Psoas muscle (tissue), 8 donors: ENCODE measurements around the gene TMEM44. TPM values are rescaled to one million over a fixed set of nuclear protein-coding genes. Genes with fewer than 3 reads are reported as not detected.

Experiments used
- ATAC-seq, 4 donors: fragments of 200-7000 bp; cut with Tn5 transposase; one replicate each; pipeline ENCODE4 v1.9.1; 2020; ENCODE audit warnings: moderate library complexity in 3 of 4, mild to moderate bottlenecking in 2 of 4
- DNase-seq, 2 donors: peaks; one replicate each; pipeline ENCODE4 v3.0.0-alpha.2; 2020
- H3K27ac ChIP-seq: fragments of 200-600 bp; one replicate; pipeline ENCODE4 v1.8.0; 2022
- H3K27me3 ChIP-seq, 3 donors: fragments of 200-600 bp in 1 of 3; one replicate each; pipeline versions ENCODE4 v1.6.1 to v1.8.0; 2013 to 2022; ENCODE audit warnings: low read length in 2 of 3, mild to moderate bottlenecking in 2 of 3, moderate library complexity in 1 of 3; ENCODE audit not compliant: insufficient read depth in 3 of 3
- H3K36me3 ChIP-seq, 2 donors: fragments of 200-600 bp in 1 of 2; one replicate each; pipeline versions ENCODE4 v1.6.1 to v1.8.0; 2013 to 2022; ENCODE audit warnings: low read depth in 1 of 2, mild to moderate bottlenecking in 1 of 2, moderate library complexity in 1 of 2; ENCODE audit not compliant: insufficient read depth in 1 of 2
- H3K4me1 ChIP-seq: fragments of 200-600 bp; one replicate; pipeline ENCODE4 v1.8.0; 2022
- H3K4me3 ChIP-seq: fragments of 200-600 bp; one replicate; pipeline ENCODE4 v1.8.0; 2022; ENCODE audit warnings: mild to moderate bottlenecking
- H3K9me3 ChIP-seq: fragments of 200-600 bp; one replicate; pipeline ENCODE4 v1.8.0; 2022
- CTCF ChIP-seq: fragments of 200-600 bp; IDR thresholded peaks from one replicate; pipeline ENCODE4 v1.8.0; 2022; ENCODE audit warnings: antibody characterized with exemption
- WGBS, 3 donors: extraction: QIAGEN DNeasy Blood & Tissue Kit; methylation state at CpG; one replicate each; pipeline versions ENCODE4 v1.1.6 to v1.1.7; 2013; 5-methylcytosine and 5-hydroxymethylcytosine counted together
- intact Hi-C, 2 donors: fragments of 100-400 bp; cut with DNase I; formaldehyde crosslinking; loops; one replicate each; pipeline versions ENCODE4 v1.11.0 to v1.14.2; 2022
- polyA plus RNA-seq, 3 donors: library from polyadenylated mRNA; stranded (reverse); fragments of 200-250 nt; gene quantifications; one replicate each; pipeline ENCODE4 v1.2.3, GENCODE V29; 2013
- total RNA-seq, 4 donors: library from RNA; stranded (reverse); fragmentation: NEBNext Ultra II Directional in 2 of 4; extraction: Animal tissue kit (Norgen Biotek cat#: 25700) in 2 of 4; gene quantifications; one replicate each; pipeline versions ENCODE4 v1.2.1 to v1.2.4, GENCODE V29; 2021 to 2023
- donor health status: healthy with polysubstance abuse.
- donor health status: DM: no; HTN: no; CAD: no; lungs with moderate emphysema.
- donor health status: Bipolar disorder and iron deficiency.
- donor health status: healthy.
- donor health status: DM: yes; HTN: yes; CAD: no.
- donor health status: DM: no; HTN: no; CAD: no.
- donor health status: DM: no; HTN: no; CAD: no.
- donor health status: DM: yes; HTN: yes; CAD: no.

The TMEM44 gene
- total and polyA plus RNA-seq, 7 donors = 2.0 to 4.4 (median 3.1) TPM

- intact Hi-C loops = loop anchor here in 1 of 2 donors (10.0 kb wide), 1 partner anchor 258 kb away; no protein-coding TSS in a partner anchor
- WGBS, 3 donors = 69 to 75% (median 70%) methylated on average over 10 of the region's 10 CpGs
- Histone ChIP-seq H3K4me3 (no peak overlapping the region), H3K9me3 (no peaks in the 10 kb centered on the region), H3K4me1 (peaks cover 11% of the 10 kb centered on the region), H3K27me3 (no peaks in the 10 kb centered on the region), H3K36me3 (peaks cover 0 to 4% of the 10 kb centered on the region in 2 donors), H3K27ac (peak overlapping the region; percentile 36)
- TF ChIP-seq CTCF = no peak
- DNase-seq (no peak), ATAC-seq (peak; percentile 72 to 91 (median 86))
Observed at GRCh38 chr3:194592798-194593752, 40.1 kb downstream of the TMEM44 start.

GRCh38 chr3:194588741-194589140 is 44.5 kb downstream of the TMEM44 start:
- Histone ChIP-seq H3K9me3 (no peaks in the 10 kb centered on the region), H3K27ac (no peak overlapping the region), H3K4me3 (no peak overlapping the region), H3K27me3 (no peaks in the 10 kb centered on the region), H3K4me1 (peaks cover 17% of the 10 kb centered on the region), H3K36me3 (peaks cover 0 to 6% of the 10 kb centered on the region in 2 donors)
- 93 to 96% (median 95%) methylated on average over 3 of the region's 3 CpGs for WGBS, 3 donors
- DNase-seq (no peak), ATAC-seq (no peak)
- intact Hi-C loops = loop anchor here in 1 of 2 donors (5.0 kb wide), 1 partner anchor 101 kb away; the partner anchor contains the start of gene ATP13A3
- no peak for TF ChIP-seq CTCF

DNA sequence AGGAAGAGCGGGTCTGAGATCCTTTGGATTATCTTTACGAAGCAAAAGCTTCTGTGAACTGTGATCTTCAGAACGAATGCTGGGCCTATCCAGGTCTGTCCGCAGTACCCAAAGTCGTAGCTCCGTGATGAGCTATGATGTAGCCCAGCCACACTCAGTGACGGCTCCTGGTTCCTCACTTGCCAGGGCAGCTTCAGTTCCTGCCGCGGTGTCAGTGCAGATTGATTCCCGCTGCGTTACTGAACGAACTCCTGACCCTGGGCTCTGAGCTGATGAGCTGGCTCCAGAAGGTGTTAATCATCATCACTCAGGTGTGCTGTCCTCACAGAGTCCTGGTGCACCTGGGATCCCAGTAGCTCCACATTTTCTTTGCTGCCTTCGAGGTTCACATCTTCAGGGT is 45.0 kb downstream of the TMEM44 start:
- ATAC-seq (no peak), DNase-seq (peak in 1 of 2 donors; percentile 15)
- Histone ChIP-seq H3K4me1 (peaks cover 12% of the 10 kb centered on the region), H3K27ac (no peak overlapping the region), H3K9me3 (no peaks in the 10 kb centered on the region), H3K4me3 (no peak overlapping the region), H3K27me3 (no peaks in the 10 kb centered on the region), H3K36me3 (peaks cover 0 to 6% of the 10 kb centered on the region in 2 donors)
- WGBS, 3 donors = 87 to 94% (median 93%) methylated on average over 13 of the region's 13 CpGs
- intact Hi-C loops = loop anchor here in 1 of 2 donors (5.0 kb wide), 1 partner anchor 101 kb away; the partner anchor contains the start of gene ATP13A3
- no peak for TF ChIP-seq CTCF

- Histone ChIP-seq H3K4me1 (peaks cover 8% of the 10 kb centered on the region), H3K9me3 (no peaks in the 10 kb centered on the region), H3K4me3 (no peak overlapping the region), H3K27ac (no peak overlapping the region), H3K27me3 (no peaks in the 10 kb centered on the region), H3K36me3 (peaks cover 0 to 6% of the 10 kb centered on the region in 2 donors)
- DNase-seq (peak; percentile 41 to 60), ATAC-seq (no peak)
- intact Hi-C loops = loop anchor here in 1 of 2 donors (5.0 kb wide), 1 partner anchor 100 kb away; the partner anchor contains the start of gene ATP13A3
- TF ChIP-seq CTCF = no peak
- 66 to 83% (median 76%) methylated on average over 14 of the region's 14 CpGs for WGBS, 3 donors
Observed at GRCh38 chr3:194587438-194587931, 45.7 kb downstream of the TMEM44 start.
